ENCODE measurements around the gene ZIC2.

DNA sequence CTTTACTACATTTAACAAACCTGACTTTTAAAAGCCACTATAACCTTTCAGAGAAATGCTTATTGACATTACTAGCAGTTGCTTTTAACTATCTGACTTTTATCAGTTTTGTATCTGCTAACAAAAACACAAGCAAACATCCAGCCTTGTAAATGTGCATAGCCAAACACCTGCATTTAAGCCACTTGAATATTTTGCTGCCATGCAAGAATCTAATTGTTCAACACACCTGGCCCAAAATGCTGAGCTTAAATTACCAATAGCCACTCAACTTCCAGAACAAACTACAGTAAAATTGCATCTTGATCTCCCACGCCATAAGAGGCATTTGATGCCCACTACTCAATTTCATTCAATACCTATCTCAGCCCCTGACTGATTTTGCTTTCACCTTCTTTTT lies 19.3 kb upstream of the ZIC2 start:
- TF ChIP-seq, protein P1, sequence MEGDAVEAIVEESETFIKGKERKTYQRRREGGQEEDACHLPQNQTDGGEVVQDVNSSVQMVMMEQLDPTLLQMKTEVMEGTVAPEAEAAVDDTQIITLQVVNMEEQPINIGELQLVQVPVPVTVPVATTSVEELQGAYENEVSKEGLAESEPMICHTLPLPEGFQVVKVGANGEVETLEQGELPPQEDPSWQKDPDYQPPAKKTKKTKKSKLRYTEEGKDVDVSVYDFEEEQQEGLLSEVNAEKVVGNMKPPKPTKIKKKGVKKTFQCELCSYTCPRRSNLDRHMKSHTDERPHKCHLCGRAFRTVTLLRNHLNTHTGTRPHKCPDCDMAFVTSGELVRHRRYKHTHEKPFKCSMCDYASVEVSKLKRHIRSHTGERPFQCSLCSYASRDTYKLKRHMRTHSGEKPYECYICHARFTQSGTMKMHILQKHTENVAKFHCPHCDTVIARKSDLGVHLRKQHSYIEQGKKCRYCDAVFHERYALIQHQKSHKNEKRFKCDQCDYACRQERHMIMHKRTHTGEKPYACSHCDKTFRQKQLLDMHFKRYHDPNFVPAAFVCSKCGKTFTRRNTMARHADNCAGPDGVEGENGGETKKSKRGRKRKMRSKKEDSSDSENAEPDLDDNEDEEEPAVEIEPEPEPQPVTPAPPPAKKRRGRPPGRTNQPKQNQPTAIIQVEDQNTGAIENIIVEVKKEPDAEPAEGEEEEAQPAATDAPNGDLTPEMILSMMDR (IDR thresholded peaks at IDR 0.05), result no peak
- TF ChIP-seq POLR2A (IDR thresholded peaks at IDR 0.05), result no peak

Data from lower leg skin (tissue), 3 donors.